Stimulated activated CD8-positive, alpha-beta memory T cell treated with anti-CD3 and anti-CD28 coated beads, Interleukin-15, amount 100 ng/mL, for 24 hours (primary cell): ENCODE results near the gene OSBPL2.

Experiments
- DNase-seq: peaks from one replicate; pipeline ENCODE4 v3.0.0-alpha.2; 2020; ENCODE audit warnings: low read depth

The OSBPL2 gene

DNA sequence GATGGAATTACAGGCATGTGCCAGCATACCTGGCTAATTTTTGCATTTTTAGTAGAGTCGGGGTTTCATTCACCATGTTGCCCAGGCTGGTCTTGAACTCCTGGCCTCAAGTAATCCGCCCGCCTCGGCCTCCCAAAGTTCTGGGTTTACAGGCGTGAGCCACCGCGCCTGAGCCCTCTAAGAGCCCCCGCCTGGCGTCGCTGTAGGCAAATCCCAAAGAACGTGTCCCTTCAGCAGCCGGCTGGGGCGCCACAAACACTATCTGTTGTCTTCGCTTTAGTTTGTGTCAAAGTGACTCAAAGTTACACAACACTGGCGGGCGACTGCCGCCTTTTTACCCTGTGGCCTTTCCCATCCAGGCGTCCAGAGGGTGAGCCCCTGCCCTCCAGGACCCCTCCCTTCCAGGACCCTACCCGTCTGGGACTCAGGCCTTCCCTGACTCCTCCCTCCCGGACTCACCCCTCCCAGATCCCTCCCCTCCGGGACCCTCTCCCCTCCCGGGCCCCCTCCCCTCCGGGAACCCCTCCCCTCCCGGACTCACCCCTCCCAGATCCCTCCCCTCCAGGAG is 63.5 kb downstream of the OSBPL2 start:
- DNase-seq, result peak; percentile 67

DNA sequence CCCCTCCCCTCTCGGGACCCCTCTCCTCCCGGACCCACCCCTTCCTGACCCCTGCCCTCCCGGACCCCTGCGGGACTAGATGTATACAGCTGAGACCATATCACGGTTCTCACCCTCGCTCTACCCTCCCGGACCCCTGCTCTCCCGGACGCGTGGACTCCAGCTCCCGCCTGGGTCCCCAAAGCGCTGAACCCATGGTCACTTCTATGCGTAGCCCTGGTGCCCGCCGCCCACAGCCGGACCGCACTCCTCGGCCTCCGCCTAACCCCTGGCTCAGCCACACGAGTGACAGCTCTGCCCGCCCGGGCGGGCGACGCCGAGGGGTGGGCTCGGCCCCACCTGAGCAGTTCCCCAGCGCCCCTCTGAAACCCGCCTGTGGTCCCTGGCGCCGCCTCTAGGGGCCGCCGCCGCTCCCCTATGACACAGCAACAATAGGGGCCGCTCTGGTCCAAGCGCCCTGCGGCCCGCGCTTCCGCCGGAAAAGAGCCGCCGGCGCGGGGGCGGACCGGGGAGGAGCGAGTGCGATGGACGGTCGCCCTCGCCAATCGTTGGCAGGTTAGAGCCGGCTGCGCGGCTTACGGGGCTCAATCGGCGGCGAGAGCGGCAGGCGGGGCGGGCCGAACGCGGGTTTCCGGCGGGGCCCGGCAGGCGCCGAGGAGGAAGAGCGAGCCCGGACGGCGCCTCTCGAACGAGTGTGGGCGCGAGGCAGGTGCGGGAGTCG is 64.2 kb downstream of the OSBPL2 start, which contains the start of gene ADRM1:
Gene ADRM1 (plus strand): TSS at position 657 of the 721 bp plus-strand sequence. CDS start 572 bp downstream, outside the sequence.
- DNase-seq, result peak; percentile 95

DNA sequence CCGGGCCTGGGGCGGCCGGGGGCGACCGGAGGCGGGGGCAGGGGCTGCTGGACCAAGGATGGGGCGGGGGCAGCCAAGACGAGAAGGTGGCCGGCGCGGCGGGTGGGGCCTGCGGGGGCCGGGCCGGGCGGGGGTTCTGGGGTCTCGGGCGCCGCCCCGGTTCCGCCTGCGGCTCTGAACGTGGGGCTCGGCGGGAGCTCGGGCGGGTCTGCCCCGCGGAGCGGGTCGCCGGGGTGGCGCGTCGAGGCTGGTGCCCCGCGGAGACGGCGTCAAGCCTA is 64.7 kb downstream of the OSBPL2 start:
- DNase-seq, result peak; percentile 8

DNA sequence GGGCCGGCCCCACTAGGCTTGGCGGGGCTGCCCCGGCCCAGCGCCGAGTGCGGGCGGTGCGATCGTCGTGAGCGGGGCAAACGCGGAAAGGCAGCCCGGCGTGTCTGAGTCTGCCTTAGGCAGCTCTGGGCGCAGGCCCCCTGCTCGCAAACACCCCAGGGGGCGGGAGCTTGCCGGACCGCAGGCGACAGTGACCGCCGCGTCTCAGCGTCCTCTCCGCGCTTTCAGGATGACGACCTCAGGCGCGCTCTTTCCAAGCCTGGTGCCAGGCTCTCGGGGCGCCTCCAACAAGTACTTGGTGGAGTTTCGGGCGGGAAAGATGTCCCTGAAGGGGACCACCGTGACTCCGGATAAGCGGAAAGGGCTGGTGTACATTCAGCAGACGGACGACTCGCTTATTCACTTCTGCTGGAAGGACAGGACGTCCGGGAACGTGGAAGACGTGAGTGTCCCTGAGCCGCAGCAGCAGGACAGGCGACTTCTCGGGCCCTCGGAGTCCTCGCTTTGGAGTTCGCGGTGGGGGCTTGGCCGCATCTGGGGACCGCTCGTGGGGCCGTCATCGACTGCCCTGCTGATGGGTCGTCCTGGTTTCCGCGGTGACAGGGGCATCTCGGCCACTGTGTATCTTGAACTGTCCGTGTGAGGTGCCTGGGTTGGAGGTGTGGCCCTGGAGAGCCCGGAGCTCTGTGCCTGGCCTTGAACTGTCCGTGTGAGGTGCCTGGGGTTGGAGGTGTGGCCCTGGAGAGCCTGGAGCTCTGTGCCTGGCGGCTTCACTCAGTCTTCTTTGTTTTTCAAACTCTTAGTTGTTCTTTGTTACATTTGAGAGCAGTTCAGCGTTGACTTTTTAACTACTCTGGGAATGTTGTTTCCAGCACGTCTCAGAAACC is 65.3 kb downstream of the OSBPL2 start:
- DNase-seq, result no peak

DNA sequence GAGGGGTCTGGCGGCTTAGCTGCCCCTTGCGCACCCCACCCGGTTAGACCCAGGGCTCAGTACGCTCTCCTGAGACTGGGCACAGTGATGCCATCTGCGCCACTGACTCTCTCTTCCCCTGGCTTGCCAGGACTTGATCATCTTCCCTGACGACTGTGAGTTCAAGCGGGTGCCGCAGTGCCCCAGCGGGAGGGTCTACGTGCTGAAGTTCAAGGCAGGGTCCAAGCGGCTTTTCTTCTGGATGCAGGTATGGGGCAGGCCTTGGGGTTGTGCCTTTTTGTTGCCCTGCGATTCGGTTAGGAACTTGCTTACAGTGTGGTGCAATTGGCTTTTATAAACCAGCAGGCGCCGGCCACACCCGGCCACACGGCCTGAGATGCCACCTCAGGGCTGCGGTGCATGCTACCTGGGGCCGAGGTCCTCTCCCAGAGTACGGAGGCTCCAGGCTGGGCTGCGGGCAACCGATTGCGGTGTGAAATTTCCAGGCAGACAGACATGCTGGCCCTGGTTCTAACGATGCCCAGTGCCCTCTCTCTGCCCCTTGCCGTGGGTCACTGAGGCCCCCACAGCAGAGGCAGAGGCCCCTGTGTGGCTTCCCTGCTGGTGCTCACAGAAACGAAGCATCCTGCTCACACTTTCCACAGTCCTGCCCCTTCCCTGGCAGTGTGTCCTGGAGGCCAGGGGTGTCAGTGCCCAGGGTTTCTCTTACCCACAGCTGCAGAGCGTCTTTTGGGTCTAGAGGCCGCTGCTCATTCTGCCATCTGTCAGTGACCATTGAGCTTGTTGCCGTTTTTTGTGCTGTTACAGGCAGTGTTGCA is 66.2 kb downstream of the OSBPL2 start:
- DNase-seq, result no peak

DNA sequence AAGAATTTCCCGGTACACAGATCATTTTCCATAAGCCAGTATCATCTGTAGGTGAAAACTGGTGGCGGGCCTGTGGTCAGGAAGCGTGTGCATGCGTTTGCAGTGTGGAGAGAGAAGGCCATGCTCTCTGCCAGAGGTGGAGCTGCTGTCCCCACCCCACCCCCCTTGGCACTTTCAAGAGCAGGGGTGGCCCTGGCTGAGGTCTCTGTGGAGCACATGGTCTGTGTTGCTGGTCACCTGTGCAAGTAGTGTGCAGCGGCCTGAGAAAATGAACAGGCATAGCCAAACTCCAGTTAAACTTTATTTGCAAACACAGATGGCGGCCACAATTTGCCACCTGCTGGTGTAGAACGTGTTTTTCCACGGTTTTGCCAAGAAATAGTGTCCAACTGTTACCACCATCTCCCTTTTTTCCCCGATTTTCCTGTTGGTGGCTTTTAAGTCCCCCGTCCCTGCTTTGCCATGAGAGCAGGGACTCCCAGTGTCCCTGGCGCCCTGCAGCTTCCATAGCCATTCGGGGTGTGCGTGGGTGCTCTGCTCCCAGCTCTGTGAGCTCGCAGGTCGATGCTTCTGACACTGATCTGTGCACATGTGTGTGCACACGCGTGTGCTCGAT is 66.9 kb downstream of the OSBPL2 start:
- no peak for DNase-seq

DNA sequence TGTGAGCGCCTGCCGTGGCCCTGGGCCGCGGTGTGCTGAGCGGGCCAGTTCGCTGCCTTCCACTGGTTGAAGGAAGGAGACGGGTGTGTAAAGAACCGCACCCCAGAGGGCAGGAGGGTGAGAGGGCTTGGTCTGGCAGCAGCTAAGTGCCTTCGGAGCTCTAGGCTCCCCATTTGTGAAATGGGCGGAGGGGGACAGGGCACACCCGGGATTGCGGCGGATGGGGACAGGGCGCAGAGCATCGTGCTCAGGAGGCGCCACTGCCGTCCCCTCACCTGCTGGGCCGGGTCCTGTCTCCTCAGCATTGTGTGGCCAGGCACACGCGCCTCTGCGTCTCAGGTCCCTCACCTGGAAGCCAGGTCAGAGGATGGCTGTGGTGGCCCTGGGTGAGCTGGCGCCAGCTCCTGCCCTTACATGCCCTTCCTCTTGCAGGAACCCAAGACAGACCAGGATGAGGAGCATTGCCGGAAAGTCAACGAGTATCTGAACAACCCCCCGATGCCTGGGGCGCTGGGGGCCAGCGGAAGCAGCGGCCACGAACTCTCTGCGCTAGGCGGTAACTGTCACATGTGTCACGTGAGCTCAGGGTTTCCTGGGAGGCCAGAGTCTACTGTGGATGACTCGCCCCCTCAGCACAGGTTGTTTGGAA is 67.6 kb downstream of the OSBPL2 start:
- no peak for DNase-seq

DNA sequence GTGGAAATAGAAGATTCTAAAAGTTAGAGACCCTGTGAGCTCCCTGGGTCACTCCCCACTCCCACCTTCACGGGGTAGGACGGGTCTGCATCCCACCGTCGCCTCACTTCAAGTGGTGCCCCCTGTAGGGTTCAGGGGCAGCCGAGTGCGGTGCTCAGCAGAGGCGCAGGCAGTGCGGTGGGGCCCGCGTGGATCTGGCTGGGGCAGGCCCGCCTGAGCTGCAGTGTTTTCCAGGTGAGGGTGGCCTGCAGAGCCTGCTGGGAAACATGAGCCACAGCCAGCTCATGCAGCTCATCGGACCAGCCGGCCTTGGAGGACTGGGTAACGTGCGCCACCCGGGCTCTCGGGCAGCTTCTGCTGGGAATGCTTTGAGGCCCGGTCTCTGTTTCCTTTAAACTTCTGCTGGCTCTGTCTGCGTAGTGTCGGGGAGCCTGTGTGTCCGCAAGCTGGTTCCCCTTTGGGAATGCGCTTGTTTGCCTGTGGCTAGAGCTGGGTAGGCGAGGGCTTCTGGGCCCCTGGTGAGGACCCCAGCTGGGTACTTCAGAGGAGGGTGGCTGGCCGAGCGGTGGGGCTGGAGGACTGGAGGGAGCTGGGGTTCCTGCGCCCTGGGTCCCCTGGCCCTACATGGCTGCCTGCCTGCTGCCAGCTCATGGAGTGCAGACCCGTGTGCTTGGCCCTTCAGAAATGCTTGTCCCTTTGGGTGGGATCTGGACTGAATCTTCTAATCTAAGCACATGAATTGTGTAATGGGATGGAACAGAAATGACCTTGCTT is 68.3 kb downstream of the OSBPL2 start:
- DNase-seq, result no peak

DNA sequence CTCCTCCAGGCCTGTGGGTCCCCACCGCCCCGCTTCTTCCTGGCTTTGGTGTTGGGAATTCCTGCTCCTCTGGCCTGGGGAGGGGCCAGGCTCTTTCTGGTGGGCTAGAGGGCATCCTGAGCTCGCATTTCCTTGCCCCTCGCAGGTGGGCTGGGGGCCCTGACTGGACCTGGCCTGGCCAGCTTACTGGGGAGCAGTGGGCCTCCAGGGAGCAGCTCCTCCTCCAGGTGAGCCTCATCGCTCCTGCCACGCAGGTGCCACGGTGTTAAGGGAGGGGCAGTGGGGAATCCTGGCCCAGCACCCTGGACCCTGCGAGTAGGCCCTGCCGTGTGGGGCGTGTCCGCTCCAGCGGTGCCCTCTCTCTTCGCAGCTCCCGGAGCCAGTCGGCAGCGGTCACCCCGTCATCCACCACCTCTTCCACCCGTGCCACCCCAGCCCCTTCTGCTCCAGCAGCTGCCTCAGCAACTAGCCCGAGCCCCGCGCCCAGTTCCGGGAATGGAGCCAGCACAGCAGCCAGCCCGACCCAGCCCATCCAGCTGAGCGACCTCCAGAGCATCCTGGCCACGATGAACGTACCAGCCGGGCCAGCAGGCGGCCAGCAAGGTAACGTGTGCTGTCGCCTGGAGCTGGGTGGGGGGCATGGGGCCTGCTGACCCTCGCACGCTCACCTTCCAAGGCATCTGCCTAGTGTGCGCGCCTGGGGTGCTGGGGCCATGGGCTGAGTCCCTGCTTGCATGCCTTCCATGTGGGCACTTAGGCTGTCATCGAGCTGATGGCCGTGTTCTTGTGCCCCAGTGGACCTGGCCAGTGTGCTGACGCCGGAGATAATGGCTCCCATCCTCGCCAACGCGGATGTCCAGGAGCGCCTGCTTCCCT is 69.1 kb downstream of the OSBPL2 start:
- no peak for DNase-seq

DNA sequence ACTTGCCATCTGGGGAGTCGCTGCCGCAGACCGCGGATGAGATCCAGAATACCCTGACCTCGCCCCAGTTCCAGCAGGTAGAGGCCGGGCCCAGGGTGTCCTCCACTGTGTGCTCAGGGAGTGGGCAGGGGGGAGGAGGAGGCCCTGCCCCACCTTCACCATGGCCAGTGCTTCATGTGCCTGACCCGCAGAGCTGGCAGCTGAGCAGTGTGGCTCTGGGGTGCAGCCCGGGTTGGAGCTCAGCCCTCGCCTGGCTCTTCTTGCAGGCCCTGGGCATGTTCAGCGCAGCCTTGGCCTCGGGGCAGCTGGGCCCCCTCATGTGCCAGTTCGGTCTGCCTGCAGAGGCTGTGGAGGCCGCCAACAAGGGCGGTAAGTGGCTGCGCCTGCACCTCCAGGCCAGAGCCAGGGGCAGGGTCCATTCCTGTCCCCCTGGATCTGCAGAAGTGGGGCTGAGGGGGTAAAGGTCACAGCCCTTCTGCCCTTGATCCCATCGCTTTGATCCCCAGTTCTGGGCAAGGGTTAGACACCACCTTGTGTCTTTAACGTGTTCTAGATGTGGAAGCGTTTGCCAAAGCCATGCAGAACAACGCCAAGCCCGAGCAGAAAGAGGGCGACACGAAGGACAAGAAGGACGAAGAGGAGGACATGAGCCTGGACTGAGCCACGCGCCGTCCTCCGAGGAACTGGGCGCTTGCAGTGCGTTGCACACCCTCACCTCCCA is 69.9 kb downstream of the OSBPL2 start:
- DNase-seq, result no peak

DNA sequence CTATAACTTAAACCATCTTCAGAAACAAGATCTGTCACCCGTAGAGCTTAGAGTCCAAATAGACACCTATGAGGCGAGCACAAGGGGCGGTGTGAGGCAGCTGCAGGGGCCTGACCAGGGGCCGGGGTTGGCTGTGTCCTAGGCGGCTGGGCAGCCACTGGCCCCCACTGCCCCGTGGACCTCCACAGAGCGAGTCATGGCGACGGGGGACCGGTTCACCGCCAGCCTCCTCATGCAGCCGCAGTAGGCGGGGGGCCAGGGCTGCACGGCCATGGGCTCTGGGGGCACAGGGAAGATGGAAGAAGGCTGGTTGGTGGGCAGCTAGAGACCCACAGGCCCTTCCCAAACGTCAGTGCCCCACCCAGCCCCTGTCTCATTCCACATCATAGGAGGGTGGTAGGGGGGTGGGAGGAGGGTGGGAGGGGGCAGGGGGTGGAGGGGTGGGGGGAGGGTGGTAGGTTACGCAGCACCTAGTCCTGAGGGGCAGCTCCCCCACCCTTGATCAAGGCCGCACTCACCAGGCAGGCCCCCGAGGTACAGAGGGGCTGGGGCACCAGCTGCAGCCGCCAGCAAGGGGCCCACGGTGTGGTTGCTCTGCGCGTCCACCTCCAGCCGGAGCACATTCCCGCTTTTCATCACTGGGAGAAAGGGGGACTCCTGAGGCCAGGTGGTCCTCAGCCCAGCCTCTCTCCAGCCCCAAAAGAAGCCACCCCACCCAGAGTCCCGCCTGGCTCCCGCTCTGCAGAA is 71.0 kb downstream of the OSBPL2 start:
- no peak for DNase-seq

DNA sequence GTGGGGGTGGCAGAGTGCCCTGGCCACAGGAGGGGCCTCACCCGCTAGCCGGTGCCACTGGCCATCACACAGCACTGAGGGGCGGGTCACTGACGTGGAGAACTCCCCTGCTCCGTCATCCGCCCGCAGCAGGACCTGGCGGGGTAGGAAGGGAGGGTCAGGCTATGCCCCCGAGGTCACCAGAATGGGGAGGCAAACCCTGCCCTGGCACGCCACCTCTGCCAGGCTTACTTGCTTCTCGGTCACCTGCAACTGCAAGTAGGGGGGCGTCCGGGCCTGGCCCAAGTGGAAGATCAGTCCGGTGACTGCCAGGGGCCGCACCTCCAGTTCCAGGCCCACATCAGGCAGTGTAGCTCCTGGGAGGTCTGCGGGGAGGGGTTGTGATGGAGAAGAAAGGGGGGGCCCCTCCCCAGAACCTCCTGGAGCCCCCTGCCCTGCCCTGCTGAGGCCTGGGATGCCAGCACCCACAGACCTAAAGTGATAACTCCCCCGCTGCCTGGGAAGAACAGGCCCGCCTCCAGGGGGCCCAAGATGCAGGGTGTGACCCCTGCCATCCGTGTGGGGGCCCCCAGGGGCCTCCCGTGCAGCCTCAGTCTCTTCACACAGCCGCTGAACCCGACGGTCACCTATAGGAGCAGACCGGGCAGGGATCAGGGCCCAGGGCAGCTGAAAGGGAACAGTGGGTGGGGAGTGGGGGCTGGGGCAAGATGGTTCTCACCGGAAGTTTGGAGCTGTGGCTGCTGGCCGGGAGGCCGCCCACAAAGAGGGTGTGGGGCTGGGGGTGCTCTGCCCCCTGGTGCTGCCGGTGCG is 71.8 kb downstream of the OSBPL2 start:
- no peak for DNase-seq

DNA sequence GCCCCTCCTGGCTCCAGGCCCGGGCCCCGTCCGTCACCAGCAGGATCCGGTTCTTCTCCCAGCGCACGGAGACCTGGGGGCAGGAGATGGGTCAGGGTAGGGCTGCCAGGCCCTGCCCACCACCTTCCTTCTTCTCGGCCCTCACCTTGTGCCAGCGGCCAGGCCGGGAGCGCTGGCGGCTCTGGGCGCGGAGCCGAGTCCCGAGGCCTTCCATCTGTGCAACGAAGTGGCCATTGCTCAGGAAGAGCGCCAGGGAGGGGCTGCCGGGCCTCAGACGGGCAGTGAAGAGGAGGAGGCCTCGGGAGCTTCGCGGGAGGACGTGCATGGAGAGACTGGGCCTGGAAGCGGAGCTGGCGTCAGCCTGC is 72.4 kb downstream of the OSBPL2 start:
- DNase-seq, result no peak

DNA sequence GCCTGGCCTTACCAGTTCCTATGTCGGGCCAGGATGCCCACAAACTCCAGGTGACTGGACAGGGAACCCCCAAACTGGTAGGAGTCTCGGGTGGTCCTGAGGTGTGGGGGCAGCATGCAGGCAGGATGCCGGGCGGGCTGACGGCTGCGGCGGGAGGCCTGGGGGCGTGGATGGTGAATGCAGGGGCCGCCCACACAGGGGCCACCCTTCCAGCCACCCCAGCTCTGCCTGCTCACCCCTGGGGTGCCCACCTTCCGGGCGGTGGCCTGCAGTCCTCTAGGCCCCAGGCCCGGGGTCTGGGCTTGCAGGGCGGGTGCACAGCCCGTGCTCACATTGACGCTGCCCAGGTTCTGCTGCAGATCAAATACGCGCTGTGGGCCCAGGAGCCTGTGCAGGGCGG is 72.8 kb downstream of the OSBPL2 start:
- DNase-seq, result no peak

DNA sequence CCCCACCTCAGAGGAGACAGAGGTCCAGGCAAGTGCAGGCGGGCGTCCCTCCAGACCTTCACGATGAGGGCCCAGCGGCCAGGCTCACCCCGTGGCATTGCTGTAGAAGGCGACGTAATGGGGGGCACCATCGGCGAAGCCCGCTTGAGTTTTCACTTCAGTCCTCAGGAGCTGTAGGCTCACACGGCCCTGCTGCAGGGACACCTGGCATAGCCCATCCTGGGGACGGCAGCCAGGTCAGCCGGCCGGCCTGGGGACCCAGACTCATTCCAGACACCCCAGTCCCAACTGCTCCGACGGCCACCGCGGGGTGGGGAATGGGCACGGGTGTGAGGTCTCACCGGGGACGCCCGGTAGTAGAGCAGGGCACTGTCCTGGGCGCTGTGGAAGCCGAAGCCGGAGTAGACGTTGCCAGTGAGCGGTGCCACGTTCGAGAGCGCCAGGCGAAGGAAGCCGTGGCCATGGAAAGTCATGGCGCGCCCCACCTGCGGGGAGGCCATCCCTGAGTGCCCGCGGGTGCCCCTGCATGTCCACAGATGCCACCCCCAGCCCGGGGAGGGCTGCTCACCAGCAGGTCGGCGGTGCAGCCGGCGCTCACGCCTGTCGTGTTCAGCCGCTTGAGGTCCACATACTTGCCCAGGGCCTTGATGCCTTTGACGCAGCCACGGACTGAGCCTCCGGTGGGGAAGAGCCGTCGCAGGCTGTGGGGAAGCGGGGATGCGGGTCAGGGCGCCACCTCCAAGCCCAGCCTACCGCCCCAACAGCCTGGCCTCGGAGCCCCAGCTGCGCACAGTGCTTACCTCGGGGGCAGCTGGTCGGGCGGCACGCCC is 73.7 kb downstream of the OSBPL2 start:
- no peak for DNase-seq

DNA sequence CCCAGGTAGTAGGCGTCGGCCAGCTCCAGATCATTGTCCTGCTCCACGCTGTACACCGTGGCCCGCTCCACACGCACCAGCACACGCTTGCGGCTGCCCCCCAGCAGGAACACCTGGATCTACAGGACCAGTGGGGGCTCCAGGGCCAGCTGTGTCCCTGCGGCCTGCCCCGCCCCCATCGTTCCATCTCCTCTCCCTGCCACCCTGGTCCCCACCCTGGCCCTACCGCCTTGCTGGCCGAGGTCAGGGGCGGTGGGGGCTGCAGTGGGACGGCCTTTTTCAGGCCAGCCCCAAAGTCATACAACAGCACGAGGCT is 74.3 kb downstream of the OSBPL2 start:
- DNase-seq, result no peak

DNA sequence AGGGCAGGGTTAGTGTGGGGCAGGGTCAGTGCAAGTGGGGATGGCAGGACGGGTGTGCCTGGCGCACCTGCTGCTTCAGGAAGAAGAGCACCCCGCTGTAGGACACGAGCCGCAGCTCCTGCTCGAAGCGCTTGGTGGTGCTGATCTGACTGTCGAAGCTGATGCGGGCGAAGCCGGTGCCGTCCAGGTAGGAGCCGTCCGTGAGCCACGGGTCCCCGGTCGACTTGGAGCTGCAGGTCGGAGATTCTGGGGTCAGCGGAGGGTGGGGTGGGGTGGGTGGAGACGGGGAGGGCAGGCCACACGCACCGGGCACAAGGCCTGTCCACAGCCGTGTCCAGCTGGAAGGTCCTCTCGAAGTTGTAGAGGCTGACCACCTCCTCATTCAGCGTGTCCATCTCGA is 74.7 kb downstream of the OSBPL2 start:
- no peak for DNase-seq
